NCI-H82 (cell line): ENCODE results near the gene IL24.
"Not testable (repeated sequence)": the region's sequence is repeated elsewhere in the genome, so short reads cannot be mapped to it uniquely, and the experiment has no call there.

Source experiments
- DNase-seq: peaks from one replicate; lab custom pipeline; 2025; lab: John Stamatoyannopoulos, UW

IL24 gene

DNA sequence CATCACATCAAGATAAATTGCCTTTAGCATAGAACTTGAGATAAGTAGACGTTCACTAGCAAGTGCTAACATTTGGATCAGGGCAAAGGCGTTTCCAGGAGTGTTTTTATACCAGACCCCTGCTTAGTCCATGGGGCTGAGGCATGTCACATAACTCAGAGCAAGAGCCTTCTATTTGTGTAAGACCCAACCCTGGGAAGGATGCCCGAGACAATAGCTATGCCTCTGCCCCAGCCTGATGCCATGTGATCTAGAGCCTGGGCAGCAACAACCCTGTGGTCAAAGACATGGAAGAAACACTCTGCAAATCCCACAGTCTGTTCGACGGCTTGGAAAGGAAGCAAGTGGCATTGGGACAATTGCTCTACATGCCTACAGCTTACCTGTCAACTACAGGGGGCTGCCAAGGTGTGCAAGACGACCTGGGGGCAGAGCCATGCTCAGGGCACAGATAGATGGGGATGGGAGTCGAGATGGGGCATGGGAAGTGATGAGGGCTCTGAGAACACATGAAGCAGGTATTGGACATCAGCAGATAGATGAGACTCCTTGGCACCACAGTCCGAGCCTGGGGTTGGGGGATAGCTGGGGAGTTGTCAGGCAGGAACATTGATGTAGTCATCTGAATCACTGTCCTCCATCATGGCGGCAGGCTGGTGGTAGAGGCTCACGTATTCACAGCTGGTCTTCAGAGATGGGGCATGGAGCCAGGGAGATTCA, 7.3 kb downstream of the IL24 start:
- no peak for DNase-seq

DNA sequence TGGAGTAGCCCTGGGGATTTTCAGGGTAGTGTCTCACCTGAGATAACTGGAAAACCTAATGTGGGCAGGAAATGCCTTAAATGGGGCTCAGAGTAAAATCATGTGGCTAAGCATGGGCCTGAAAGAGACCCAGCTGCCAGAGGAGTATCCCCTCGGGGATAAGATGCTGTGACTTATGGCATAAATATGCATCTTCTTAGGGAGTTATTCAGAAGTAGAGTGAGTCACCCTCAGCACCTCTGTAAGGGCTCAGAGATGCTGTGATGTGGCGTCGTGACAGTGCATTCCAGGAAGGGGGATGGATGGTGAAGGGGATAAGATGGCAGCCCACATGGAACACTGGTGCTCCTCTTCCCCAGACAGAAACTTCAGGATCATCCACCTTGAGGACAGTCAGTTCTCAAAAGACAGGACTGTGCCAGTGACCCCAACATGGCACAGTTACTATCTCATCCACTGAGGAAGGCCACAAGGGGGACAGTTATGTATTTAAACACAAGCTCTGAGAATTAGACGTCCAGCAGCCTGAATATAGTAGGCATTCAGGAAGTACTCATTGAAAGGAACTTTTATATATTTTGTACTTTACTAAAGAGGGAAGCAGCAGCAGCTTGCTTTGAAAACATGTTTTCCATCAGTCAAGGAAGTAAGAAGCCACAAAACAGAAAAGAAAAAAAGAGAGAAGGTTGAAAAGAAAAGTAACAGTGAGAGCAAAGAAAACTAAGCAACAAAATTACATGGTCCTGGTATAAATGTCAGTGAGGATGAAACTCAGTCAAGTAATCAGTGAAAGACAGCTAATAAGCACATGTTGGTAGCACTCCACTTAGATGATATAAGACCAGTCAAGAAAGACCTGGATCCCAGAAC, 8.3 kb downstream of the IL24 start:
- DNase-seq: no peak

DNA sequence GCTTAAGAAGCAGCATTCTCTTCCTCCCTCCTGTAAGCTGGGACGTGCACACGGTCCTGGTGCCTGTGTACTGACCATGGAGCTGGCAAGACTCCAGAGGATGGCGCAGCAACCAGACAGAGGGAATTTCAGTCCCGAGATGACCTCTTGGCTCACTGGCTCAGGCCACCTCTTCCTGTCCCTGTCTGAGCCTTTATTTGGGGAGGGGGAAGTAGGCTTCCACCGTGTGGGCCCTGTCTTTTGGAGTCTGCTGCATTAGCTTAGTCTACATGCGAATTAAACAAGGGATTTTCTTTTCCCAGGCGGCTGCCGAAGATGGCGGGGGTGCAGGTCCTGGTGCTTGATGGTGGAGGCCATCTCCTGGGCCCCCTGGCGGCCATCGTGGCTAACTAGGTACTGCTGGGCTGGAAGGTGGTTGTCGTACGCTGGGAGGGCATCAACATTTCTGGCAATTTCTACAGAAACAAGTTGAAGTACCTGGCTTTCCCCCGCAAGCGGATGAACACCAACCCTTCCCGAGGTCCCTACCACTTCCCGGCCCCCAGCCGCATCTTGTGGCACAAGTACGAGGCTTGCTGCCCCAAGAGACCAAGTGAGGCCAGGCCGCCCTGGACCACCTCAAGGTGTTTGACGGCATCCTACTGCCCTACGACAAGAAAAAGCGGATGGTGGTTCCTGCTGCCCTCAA, 10.2 kb downstream of the IL24 start:
- DNase-seq: peak; percentile 75

DNA sequence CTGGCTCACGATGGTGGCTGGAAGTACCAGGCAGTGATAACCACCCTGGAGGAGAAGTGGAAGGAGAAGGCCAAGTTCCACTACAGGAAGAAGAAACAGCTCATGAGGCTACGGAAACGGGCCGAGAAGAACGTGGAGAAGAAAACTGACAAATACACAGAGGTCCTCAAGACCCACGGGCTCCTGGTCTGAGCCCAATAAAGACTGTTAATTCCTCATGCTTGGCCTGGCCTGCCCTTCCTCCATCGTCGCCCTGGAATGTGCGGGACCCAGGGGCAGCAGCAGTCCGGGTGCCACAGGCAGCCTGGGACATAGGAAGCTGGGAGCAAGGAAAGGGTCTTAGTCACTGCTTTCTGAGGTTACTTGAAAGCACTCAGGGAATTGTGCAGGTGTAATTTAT, 10.8 kb downstream of the IL24 start:
- DNase-seq: no peak

DNA sequence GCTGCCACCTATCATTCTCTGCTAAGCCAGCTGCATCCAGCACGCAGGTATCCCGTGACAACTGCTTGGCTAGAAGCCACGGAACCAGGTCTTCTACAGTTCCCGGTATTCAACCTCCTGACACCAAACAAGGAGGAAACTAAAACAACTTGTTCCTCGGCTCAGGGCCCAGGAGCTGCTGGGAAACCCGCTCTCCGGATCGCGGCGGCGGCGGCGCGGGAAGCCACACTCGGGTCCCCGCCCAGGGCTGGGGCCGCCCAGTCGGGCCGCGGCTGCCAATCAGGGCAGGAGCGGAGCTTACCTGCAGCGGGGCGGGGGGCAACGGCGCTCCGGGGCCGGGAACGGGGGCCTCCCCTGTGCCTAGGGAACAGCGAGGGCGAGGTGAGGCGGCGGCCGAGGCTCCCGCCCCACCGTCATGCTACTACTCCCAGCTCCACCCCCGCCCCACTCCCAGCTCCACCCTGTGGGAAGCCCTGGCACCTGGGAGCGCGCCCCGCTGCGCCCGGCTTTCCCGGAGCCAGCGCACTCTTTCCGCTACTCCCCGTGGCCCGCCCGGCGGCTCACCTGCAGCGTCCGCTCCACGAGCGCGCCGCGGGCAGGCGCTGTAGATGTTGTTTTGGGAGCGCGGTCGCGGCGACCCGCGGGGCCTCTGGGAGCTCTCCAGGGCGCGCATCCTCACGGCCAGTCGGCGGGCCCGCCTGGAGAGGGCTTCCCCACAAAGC, 12.1 kb downstream of the IL24 start:
- DNase-seq: peak; percentile 43

DNA sequence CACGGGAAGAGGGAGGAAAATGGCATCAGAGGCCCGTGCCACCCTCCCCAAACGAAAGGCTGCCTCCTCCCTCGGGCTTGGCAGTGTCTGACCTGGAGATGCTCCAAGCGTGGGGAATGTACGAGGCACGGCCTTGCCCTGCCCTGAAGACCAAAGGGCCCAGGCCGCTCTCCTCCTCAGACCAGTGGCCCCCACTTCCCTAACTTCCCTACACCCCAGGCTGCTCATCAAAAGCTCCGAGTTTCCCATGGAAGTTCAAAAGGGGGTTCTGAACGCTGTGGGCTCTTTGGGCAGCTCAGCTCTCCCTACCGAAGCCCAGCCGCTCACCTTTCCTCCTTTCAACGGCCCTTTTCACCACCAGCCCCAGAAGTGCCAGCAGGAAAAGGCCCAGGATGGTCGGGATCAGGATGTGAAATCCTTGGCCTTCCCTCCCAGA, 12.7 kb downstream of the IL24 start:
- no peak for DNase-seq

DNA sequence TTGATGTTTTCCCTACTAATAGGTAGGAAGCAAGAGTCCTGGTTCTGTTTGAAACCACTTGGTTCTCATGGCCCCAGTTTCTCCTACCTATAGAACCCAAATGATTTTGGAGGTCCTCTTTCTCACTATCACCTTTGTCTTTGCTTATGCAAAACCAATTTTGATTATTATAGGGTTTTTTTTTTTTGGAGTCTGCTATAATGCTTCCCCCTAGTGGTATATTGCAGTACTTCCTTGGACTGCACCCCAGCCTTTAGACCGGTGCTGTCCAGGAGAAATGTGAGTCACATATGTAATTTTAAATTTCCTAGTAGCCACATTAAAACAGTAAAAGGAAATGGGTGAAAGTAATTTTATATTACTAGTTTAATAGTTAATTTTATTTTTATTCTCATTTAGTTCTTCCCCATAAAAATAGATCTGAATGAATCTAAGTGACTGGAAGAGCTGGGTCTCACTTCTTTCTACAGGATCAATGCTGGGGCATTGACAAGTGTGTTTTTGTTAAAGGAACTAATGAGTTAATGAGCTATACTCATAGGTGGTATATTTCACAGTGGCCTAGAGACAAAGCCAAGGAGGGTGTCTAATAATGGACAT, 13.9 kb downstream of the IL24 start:
- DNase-seq: peak; percentile 63

DNA sequence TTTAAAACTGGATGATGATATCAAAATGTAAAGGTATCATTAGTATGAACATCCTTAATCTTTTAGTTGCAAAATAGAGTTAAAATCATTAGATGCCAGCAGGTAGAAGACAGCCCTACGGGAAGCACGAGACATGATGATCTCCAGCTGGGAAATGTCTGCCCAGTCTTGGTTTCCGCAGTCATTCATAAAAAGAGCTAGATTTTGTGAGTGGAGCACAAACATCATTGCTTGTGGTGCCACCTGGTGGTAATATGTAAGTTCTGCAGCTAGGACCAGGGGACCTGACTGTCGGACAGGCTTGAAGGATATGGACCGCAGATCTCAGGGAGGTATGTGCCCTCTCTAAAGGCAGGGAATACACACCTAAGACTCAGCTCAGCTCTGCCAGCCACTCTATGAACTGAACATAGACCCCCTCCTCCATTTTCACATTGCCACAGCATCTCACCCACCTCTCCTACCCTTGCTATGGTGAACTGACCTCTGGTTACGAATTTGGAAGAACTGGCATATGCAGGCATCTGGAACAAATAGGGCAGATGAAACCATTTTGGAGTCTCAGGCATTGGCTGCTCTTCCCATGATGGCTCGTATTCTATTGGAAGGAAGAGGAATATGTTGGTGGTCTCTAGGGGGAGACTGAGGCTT, 15.3 kb downstream of the IL24 start:
- peak; percentile 90 for DNase-seq

DNA sequence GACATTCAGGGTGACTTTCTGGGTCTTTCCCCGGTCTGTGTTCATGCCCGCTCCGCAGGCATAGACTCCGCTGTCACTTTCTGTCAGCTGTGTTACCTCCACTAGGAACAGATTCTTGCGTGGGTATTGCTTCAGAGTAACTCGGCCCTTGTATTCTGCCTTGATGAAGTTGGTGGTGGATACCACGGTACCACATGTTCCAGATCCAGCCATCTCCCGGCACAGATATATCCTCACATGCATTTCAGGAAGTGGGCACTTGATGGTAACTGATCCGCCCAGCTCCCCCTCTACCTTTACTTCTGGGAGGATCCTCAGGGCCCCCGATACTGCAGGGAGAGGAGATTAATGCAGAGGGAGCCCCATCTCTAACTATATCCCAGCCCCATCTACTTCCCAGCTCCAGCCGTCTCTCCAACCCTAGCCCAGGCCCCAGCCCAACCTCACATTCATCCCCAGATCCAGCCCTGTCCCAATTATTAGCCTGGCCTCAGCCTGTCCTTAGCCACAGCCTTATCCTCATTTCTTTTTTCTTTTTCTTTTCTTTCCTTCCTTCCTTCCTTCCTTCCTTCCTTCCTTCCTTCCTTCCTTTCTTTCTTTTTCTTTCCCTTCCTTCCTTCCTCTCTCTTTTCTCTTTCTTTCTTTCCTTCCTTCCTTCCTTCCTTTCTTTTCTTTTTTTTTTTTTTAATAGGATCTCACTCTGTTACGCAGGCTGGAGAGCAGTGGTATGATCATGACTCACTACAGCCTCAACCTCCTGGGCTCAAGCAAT, 16.7 kb downstream of the IL24 start:
- no peak for DNase-seq

DNA sequence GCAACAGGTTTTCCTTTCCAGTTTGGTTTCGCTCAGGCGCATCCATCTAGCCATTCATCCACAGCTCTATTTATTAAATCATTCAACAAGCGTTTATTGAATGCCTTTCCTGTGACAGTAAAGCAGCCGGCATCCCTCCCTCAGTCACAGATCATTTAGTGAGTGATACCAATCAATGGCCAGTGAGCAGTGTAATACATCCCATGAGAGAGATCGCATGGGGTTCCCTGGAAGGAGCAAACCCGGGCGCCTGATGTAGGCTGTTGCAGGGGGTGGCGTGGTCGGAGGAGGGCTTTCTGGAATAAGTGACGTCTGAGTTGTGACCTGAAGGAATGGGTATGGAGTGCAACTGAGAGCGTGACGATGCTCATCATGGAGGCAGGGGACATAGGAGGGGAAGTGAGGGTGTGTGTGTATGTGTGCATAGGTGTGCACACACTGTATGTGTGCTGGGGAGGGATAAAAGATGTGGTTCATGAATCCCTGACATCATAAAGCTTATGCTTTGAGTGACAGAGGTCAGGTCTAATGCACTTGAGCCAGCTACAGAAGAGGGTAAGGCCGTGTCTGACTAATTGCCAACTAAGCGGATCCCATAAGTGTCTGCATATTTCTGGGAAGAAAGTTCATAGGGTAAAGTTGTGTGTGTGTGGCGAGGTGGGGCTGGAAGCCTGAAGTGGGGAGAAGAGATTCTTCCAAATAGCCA, 17.9 kb downstream of the IL24 start:
- DNase-seq: no peak

DNA sequence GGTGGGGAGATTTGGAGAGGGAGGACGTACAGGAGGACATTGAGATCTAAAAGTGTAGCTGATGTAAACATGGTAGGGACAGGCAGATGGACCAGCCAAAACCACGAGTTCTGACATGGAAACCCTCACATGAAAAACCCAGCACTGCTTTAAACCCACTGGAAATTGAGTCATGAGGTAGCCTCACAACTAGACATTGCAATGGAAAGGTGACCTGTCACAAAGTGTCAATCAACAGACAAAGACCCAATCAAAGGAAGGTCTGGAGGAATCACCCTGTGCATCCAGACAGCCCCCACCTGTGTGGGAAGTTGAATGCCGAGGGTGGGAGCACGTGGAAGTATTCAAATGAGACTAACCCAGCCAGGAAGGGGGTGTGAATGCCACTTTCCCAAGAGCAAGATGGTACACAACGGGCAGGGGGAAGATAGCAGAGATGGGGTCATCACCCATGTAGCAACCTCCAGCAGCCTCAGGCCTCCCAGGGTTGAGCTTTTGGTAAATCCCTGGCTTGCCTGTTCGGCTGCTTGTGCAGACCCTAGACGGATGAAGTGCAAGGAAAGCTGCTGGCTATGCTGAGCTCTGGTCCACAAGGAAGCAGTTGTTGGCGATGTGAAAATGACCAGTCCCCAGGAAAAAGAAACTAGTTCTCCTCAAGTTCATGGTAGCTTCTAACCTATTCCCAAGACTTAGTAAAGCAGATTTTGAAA, 18.9 kb downstream of the IL24 start:
- no peak for DNase-seq

DNA sequence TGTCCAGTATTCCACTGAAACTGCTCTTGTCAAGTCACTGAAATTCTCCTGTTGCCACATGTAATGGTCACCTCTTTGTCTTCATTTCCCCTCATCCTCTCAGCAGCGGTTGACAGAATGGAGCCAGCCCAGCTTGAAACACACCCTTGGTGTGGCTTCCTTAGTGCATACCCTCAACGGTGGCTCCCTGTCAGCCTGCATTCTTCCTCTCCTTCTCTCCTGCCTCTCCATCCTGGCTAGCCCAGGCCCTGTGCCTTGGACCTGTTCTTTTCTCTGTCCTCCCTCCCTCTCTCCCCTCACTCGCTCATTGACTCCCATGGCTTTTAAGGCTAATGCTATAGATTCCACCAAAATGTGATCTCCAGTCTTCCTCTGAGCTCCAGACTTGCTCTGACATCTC, 20.8 kb downstream of the IL24 start:
- no peak for DNase-seq

DNA sequence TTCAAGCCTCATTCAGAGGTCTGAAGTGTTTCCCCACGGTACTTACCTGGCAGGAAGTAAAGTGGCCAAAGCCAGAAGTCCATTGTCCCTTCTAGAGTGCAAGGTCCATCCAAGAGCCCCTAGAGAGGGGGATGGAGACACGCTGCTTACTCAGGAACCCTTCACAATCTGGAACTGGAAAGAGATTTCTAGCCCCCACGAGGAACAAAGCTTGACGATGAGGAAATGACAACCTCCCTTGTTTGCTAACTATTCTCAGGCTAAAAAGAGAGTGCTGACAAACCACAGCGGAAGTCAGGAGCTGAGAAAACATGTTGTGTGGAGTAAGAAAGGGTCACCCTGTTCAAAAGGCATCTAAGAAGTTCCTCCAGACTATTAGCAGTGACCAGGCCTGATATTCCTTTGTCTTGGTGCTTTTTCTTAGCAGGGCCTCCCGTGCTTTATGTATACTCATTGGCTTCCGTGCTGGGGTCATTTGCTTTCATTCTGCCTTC, 24.6 kb downstream of the IL24 start, which contains the start of gene FCMR:
FCMR (minus strand) TSS at position 170 of the 494 bp plus-strand sequence; CDS start at position 83, 87 bp downstream.
- no peak for DNase-seq

DNA sequence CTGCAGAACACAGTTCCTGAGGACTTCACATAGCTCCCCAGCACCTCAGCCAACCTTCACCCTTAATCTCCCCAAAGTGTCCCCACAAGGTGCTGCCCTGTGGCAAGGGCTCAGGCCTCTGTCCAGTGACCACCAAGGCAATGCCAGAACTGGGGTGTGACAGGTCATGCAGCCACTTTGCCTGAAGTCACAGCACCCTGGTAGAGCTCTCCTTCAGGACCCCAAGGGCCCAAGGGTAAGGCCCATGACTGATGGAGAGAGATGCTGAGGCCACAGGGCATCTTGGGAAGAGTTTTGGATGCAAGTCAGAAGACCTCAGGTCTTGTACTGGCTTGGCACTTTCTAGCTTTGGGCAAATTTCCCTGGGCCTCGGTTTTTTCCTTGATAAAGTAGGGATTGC, 25.3 kb downstream of the IL24 start:
- no peak for DNase-seq

DNA sequence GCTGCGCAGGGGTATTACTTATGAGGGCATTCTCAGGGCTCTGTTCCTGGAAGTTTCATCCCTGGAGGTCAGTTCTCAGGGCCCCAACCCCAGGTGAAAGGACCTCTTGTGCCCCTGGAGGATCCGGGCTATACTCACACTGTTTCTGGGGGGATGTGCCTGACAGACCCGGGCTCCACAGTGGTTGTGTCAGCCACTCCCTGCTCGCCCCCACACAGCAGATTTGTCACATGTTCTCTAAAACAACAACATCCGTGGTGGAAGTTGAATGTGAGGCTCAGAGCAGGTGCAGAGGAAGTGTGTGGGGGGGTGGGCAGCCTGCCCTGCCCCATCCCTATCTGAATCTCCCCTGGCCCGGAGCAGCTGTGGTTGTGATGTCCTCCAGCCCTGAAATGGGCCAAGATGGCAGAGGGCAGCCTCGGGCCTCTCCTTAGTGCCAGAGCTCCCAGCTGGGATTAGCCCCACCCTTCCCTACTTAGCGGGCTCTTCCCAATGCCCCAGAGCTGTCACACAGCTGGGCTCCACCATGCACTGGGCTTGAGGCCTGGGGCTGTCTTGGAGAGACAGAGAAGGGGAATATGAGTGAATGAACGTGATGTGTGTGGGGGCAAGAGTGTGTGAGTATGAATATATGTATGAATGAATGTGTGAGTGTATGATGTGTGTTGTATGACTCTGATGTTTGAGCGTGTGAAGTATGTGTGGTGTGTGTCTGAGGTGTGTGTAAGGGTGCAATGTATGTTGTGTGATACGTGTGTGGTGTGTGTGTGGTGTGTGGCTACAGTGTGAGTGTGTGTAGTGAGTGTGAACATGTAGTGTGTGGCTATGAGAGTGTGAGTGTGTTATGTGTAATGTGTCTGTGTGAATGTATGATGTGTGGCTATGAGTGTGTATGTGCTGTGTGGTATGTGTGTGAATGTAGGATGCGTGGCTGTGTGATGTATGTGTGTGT, 26.0 kb downstream of the IL24 start:
- no peak for DNase-seq

DNA sequence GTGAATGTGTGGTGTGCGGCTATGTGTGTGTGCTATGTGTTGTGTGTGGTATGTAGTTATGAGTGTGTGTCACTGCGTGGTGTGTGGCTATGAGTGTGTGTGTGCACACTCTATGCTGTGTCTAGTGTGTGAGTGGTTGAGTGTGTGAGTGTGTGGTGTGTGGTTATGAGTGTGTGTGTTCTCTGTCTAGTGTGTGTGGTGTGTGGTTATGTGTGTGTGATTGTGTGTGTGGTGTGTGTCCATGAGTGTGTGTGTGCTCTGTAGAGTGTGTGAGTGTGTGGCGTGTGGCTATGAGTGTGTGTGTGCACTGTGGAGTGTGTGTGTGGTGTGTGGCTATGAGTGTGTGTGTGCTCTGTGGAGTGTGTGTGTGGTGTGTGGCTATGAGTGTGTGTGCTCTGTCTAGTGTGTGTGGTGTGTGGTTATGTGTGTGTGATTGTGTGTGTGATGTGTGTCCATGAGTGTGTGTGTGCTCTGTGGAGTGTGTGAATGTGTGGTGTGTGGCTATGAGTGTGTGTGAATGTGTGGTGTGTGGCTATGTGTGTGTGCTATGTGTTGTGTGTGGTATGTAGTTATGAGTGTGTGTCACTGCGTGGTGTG, 26.8 kb downstream of the IL24 start:
- not testable (repeated sequence) for DNase-seq

DNA sequence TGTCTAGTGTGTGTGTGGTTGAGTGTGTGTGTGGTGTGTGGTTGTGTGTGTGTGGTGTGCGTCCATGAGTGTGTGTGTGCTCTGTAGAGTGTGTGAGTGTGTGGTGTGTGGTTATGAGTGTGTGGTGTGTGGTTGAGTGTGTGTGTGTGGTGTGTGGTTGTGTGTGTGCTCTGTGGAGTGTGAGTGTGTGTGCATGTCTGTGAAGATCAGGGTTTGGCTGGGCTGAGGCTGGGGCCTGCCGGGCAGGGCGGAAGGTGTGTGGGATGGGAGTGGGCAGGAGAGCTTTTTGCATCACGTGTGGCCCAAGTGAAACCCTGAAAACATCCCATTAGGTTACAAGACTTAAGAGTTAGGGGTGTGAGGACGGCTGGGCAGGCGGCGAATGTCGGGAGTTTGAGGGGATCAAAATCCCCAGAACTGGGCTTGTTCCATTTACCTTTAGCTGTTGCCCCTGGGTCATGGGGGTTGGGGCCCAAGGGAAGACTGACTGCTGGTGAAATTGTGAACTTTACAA, 27.4 kb downstream of the IL24 start:
- no peak for DNase-seq
